HG03280 (cell line): Measurements from ENCODE around the gene OGA.

ENCODE experiments used
- ATAC-seq: cut with Tn5 transposase; IDR thresholded peaks from one replicate; pipeline ENCODE4 v1.9.1; 2021; ENCODE audit warnings: mild to moderate bottlenecking, moderate library complexity; ENCODE audit not compliant: unreplicated experiment

The OGA gene

DNA sequence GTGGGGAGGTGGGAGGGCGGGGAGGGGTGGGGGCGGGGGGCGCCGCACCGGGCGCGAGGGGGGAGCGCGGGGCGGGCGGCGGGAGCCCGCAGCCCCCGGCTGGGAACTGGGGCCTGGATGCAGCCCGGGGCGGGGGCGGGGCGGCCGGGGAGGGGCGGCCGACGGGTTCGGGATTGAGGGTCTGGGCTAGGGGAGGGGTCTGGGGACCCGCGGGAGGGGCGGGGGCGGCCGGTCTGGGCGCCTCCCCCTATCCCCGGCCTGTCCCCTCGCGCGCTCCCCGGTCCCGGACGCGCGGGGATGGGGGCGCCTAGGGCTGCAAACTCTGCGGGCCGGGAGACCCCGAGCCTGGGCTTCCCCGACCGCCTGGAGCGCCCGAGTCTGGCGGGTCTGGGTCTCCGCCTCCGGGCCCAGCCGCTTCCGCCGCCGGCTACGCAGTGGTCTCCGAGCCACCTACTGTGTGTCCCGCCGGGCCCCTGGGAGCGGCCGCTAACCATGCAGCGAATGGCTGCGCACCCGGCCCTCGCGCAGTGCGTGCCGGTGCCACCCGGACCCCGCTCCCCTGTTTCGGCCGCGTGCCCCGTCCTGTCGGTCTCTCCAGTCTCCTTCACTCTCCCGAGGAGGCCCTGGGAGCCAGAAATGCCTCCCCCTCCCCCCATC is 42.0 kb downstream of the OGA start:
- ATAC-seq: no peak

DNA sequence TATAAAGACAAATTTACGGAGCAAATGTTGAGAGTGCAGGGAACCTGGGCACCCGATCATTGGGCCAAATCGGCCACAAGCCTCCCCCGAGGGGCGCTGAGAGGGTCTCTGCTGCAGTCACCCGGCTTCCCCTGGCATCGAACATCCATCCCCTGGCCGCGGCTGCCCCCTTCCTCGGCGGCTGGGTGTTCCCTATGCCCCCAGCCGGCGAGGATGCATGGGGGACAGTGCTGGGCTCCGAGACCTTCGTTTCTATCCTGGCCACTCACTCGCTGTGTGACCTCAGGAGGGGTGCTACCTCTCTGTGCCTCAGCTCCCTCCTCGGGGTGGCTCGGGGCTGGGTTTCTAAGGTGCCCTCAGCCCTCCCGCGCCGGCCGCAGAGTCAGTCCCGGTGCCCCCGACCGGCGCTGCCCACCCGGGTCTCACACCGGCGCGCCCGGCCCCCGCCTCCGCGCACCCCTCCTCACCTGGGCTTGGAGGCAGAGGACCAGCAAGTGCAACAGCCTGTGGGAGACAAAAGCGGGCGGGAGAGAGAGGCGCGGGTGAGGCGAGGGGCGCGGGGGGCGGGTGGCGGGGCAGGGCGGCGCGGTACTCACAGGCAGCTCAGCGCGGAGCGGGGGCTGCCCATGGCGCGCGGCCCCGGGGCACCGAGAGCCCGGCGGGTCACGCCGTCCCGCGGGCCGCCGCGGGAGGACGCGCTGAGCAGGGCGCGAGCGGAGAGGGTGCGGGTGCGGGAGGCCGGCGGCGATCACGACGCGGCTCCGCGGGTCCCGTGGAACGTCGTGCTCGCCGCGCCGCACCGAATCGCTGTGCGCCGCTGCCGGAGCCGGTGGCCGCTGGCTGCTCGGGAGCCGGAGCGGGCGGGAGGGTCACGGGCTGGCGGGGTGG is 42.7 kb downstream of the OGA start, which contains the start of gene FGF8:
Gene FGF8 (minus strand): TSS at position 842 of the 888 bp plus-strand sequence. CDS start 214 bp downstream, at position 628.
- ATAC-seq: no peak

DNA sequence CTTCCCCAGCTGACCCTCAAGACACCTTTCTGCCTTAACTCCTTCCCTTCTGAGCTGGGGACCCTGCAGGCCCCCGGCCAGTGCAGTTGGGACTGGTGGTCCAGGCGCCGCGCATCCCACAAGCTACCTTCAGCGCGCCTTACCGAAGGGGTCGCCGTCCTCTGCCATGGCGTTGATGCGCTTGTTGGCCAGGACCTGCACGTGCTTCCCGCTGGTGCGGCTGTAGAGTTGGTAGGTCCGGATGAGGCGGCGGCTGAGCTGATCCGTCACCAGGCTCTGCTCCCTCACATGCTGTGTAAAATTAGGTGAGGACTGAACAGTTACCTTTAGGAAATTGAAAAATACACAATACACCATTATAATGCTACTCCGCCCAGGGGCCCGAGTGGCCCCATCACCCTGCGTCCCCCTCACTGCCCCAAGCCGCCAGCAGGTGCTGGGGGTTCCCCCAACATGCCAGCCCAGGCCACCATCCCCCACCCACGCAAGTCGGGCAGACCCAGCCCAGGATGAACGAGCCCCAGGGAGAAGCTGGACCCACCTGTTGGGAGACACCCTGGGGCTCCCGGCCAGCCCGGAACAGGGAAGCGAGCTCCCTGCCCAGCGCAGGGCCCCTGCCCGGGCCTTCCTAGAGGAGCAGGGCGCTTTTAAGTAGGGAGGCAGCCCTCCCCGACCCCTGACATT is 43.5 kb downstream of the OGA start:
- ATAC-seq: no peak

DNA sequence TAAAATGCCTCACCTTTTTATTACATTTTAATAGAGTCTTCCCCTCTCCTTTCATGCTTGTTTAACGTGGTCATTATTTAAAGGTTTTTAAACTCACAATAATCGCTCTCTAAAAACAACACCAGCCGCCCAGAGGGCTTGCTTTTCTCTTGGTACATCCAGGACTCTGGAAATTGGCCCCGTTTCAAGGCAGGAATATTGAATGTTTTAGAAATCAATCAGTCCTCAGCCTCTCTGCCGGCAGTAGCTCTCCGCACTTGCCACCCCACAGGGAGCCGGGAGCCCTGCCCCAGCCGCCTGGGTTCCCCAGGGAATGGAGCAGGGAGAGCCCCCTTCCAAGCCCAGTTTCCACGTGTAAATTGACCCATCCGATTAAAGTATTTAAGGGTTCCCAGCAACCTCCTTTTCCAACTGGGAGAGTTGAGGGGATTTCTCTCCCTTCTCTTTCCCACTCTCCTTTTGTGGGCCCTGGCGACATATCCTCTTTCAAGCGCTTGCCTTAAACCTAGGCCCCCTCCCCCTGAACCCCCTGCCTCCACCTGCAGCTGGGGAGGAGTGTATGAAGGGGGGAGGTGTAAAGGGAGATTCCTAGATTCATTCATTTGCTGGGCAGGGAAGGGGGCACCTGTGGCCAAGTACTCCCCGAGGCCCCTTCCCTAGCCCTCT is 44.2 kb downstream of the OGA start:
- ATAC-seq: no peak

DNA sequence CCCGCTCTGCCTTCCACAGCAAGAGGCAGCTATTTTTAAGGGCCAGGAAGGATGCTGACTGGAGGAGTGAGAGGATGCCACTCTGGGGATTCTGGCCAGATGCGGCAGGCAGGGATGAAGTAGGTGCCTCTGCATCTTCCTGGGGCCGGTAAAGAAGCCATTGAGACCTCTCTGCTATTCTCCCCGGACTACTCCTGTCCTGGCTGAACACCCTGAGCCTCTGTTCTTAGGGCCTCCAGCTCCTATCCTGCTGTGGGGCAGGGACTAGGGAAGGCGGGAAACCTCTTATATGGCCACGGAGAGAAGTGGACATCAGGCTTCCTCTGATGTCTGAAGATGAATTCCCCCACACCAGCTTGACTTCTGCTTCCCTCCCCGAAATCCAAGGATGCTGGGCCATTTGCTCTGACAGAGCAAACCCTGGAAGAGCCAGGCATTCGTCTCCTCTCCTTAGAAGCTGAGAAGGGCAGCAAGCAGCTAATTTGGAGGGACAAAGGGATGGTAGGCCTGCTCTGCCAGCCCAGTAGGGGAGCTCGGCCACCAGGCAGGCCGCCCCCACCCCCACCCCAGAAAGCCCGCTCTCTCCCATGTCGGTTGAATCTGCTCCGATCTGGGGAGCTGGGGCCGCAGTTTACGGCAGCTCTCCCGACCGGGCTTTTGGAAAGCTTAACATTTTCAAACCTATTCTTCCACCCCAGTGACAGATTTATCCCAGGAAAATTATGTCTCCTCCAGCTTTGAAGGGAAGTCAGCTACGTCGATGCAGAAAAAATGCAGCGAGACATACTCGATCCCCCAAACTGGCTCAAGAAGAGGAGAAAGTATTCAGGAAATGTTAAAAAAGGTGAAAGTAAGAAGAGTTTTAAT is 45.1 kb downstream of the OGA start:
- no peak for ATAC-seq

DNA sequence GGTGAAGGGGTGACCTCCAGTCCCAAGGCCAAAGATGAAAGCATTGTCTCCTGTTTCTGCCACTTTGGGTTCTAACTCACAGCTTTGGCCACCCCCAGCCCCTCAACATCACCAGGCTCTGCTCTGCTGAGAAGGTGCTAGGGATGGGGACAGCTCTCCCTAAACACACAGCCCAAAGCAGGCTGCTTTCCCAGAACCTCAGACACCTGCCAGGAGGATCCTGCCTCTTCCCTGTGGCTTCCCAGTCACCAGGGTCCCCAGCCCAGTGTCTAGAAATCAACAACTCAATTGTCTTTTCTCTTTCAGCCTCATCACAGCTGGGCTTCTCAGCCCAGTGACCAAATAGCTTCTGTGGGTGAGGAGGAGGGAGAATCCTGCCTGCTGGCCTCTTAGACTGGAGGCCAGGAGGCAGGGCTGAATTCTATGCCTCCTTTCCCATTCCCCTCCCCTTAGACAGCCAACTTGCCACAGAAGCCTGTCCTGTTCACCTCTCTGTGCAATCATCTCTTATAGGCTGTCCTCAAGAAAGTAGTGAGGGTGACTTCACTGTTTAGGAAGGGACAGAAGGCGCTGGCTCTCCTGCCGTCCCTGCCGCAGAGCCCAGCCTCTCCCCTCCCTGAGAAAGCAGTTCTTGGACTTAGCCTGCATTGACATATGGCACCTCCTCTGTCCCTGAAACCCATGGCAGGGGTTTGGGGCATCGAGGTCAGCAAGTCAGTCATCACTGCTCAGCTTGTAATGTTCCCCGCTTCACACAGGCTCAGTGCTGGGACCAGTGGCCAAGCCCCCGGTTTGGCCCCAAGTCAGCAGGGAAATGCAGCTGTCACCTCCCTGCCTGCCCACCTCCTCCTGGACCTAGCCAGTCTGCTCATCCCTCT is 46.0 kb downstream of the OGA start:
- no peak for ATAC-seq

DNA sequence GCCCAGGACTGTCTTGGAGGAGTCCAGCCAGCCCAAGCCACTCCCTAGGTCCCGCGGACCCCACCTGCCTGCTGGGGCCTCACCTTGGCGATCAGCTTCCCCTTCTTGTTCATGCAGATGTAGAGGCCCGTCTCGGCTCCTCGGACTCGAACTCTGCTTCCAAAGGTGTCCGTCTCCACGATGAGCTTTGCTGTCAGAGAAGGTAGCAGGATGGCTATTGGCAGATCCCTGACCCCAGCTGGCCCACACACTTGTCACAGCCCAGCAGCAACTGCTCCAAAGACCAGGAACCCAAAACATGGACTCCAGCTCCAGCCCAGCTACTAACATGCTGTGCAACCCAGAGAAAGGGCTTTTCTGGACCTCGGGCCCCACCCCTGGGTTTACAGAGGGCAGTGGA is 46.9 kb downstream of the OGA start:
- no peak for ATAC-seq

DNA sequence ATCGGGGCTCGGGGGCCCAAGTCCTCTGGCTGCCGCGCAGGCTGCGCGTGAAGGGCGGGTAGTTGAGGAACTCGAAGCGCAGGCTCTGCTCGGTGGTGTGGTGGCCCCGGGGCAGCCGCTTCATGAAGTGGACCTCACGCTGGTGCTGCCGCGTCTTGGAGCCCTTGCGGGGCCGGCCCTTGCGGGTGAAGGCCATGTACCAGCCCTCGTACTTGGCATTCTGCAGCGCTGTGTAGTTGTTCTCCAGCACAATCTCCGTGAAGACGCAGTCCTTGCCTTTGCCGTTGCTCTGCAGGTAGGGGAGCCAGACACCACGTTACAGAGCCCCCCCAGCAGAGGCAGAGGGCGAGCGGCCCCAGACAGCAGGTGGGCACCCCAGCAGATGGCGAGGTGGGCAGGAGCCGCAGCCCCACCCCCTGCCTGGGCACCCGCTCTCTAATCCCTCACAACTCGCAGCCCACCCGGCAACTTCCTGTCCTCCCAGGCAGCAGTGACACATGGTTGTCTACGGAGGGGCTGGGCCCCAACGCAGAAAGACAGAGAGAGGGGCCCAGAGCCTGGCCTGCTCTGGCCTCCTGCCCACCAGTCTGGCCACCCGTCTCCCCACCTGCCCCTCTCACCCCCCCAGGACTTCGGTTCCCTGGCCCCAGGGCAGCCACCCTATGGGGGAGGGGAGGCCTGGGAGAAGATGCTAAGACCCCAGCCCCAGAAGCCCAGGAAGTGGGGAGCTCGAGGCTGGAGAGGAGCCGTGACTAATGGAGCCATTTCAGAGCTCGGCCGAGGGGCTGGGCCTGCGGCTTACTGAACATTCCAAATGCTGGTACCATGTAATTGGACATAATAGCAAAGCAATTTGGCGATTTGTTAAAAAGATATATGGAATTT is 47.7 kb downstream of the OGA start:
- ATAC-seq: no peak

DNA sequence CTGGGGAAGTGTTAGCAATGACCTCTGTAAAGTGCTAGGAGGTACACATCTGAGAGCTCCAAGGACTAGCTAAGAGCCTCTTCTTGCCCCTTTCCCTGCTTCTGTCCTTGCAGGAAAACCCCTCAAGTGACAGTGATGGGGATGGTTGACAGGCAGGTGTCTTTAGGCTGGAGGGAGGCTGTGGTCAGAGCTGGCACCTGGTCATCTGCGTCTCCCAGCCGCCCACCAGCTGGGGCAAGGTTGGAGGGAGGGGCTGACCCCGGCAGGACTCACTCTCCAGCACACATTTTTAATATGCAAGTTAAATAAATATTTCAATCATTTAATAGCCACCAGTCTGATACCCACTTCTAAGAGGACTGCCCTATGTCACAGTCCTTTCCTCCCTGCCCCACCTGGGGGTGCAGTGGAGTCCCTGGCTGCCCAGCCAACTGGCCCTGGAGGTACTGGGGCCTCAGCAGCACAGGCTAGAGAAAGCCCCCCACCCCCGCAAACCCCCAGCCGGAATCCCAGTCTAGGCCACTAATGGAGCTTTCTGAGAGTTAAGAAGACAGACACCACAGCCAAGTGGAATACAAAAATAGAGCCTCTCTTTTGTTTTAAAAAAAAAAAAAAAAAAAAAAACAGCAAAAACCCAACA is 48.6 kb downstream of the OGA start:
- no peak for ATAC-seq

DNA sequence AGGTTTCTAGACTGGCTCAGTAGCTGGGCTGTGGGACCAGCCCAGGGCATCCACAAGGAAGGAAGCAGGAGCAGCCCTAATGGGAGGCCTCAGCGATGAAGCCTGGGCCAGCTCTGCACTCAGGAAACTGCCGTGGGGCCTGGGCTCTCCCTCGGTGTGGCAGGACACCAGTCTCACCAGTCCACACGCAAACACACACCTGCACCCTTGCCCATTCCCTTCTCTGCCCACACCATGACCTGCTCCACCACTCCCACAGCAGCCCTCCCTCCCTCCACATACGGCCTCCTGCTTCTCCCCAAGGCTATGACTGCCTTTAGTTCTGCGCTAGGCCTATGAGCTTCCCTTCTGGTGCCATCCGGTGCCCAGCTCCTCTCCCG is 49.5 kb downstream of the OGA start:
- ATAC-seq: no peak

DNA sequence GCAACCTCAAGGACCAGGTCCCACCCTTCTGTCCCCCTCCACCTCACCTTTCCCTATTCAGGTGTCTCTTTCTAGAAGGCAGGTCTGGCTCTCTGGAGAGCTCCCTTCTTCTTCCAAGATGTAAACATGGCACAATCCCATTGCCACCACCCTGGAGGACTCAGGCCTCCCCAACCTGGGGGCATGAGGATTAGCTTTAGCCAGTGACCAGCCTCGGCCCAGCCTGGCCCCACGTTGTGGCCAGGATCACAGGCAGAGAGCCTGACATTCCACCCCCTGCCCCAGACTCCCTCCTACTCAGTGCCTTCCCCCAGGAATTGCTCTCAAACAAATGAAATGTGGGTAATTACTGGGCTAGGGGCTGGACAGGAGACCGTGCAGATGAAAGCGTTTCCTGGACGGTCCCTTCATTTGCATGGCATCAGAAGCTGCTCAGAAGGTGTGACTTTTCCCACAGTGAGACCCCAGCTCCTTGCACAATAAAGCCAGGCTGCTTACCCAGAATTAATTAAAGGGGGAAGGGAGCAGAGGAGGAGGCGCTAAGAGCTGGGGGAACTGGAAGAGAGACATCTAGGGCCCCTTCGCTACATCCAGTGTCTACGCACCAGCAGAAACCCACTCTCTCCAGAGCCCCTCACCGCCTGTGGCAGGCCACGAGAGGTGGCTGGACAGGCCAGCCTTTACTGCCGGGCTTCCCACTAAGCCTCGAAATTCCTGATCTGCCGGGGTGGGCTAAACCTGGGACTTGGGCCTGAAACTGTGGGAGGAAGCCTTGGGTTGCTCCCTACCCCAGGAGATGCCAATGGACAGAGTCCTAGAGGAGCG is 50.1 kb downstream of the OGA start:
- no peak for ATAC-seq

DNA sequence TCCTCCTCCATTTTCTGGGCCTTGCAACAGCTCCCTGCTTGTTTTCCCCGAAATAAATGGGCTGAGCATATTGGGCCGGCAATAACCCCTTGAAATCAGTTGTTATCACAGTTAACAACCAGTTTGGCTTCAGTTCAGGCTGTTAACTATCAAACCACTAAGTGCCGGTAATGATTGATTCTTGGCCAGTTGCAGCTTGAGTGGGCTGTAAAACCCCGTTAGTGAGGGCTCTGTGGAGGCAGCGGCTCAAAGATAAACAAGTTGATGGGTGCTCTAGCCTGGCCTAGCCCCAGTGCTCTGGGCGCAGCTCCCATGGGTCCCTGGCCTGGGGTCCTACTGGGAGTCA is 50.7 kb downstream of the OGA start:
- no peak for ATAC-seq

DNA sequence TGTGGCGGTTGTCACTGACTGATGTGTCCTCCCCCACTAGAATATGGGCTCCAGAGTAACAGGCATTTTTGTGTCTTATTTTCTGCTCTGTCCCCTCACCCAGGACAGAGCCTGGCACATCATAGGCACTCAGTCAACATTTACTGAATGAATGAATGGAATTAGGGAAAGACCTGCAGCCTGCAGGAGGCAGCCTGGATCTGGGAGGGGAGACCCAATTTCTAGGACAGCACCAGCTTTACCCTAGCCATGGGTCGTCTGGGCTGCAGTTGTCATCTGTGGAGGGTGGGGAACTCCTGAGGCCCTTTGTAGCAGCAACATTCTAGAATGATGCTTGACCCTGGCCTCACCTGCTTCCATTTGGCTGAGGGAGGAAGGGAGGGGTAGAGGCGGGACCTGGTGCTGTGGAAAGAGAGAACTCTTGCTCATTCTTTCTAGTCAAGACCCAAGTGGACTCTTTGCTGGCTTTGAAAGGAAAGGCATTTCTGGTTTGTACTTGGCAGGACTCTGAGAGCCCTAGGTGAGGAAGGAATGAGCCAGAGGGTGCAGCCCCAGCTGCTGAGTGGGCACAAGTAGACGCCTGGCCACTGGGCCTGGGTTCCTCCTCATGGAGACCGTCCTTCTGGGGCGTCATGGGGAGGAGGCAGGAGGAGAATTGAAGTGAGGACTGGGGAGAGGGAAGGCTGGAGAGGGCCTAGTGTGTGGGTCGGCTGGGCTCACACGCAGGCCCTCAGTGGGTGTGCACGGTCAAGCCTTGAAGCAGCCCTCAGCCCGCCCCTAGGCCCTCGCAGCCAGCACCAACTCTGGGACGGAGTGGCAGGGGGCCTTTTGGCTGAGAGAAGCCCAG is 51.3 kb downstream of the OGA start:
- no peak for ATAC-seq

DNA sequence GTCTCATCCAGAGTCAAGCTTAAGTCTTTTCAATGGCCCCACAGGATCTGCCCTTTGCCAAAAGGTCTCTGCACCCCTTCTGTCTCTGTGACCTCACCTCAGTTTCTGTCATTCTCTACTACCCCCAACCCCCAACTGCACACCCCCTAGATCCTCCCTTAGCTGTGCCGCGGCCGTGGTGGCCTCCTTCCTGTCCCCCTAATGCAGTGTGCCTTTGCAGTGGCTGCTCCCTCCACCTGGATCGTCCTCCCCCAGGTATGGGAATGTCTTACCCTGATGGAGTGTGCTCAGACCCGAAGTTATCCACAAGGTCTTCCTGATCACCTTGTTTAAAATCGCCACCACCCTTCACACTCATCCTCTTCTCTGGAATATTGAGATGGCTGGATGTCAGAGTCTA is 51.9 kb downstream of the OGA start:
- ATAC-seq: no peak

DNA sequence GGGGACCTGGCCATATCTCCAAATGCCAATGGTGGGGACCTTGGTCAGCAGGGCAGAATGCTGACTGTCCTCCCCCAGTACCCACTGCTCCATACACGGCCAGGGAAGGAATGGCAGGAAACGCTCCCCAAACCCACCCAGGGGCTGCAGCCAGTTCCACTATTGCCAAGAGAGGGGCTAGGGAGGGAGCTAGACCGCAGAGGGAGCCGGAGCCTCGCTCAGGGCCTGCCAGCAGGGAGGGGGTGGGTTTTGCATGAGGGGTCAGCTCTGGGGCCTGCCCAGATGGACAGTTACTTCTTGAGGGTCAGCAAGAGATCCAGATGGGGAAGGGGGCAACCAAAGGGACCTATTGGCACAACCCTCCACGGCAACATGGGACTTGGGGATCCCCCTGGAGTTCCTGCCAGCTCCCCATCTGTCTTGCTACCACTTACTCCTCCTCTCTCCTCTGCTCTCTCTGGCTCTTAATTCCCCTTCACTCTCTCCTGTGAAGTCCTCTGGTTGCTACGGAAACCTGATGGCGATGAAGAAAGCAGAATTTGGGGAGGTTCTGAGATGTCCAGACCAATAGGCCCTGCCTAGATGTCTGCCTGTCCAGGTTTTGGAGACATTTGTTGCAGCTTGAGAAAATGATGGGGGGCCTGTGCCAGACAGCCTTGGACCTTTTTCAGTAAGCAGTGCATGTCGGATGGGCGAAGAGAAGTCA is 55.0 kb downstream of the OGA start:
- no peak for ATAC-seq

DNA sequence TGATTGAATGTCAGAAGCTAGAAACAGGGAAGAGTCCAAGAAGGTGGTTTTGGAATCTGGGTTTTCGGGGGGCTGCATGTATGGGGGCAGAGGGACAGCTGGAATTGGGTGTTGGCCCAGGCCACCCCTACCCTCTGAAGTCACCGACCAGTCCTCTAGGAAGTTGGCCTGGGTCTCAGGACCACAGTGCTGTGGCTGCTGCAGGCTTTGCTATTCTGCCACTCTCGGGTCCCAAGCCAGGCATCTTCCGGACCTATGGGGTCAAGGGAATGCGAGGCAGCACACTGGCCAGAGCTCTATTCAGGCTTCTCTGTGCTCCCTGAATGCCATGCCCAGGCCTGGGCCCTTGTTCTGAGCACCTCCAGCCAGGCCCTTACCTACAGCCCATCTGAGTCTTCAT is 55.5 kb downstream of the OGA start:
- no peak for ATAC-seq
